GM10266 (cell line): ENCODE results near the gene PLAGL2.

ENCODE experiments used
- DNase-seq: peaks from one replicate; pipeline ENCODE4 v3.0.0; 2012; ENCODE audit errors: extremely low spot score
- TF ChIP-seq, protein P1 (sequence below): IDR thresholded peaks from 2 replicates; pipeline ENCODE4 v1.5.1; 2012; ENCODE audit warnings: mild to moderate bottlenecking, low read depth; ENCODE audit not compliant: control insufficient read depth, insufficient read depth; ENCODE audit errors: missing control alignments

PLAGL2 gene

DNA sequence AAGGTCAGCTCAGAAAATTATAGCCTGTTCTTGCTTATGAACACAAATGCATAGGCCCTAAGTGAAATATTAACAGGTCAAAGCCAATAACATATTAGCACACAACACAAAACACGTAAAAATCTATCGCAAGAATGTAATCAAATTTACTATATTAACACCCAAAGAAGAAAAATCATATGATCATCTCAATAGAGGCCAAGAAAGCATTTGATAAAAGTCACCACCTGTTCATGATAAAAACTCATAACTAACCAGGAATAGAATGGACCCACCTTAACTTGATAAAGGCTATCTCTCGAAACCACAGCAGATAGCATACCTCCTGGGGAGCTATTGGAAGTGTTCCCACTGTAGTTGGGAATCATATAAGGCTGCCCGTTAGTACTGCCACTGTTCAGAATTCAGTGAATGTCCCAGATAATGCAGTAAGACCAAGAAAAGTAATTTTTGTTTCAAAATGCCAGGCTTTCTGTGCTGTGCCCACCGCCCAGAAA lies 21.8 kb upstream of the PLAGL2 start:
- TF ChIP-seq, protein P1, sequence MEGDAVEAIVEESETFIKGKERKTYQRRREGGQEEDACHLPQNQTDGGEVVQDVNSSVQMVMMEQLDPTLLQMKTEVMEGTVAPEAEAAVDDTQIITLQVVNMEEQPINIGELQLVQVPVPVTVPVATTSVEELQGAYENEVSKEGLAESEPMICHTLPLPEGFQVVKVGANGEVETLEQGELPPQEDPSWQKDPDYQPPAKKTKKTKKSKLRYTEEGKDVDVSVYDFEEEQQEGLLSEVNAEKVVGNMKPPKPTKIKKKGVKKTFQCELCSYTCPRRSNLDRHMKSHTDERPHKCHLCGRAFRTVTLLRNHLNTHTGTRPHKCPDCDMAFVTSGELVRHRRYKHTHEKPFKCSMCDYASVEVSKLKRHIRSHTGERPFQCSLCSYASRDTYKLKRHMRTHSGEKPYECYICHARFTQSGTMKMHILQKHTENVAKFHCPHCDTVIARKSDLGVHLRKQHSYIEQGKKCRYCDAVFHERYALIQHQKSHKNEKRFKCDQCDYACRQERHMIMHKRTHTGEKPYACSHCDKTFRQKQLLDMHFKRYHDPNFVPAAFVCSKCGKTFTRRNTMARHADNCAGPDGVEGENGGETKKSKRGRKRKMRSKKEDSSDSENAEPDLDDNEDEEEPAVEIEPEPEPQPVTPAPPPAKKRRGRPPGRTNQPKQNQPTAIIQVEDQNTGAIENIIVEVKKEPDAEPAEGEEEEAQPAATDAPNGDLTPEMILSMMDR: no peak

DNA sequence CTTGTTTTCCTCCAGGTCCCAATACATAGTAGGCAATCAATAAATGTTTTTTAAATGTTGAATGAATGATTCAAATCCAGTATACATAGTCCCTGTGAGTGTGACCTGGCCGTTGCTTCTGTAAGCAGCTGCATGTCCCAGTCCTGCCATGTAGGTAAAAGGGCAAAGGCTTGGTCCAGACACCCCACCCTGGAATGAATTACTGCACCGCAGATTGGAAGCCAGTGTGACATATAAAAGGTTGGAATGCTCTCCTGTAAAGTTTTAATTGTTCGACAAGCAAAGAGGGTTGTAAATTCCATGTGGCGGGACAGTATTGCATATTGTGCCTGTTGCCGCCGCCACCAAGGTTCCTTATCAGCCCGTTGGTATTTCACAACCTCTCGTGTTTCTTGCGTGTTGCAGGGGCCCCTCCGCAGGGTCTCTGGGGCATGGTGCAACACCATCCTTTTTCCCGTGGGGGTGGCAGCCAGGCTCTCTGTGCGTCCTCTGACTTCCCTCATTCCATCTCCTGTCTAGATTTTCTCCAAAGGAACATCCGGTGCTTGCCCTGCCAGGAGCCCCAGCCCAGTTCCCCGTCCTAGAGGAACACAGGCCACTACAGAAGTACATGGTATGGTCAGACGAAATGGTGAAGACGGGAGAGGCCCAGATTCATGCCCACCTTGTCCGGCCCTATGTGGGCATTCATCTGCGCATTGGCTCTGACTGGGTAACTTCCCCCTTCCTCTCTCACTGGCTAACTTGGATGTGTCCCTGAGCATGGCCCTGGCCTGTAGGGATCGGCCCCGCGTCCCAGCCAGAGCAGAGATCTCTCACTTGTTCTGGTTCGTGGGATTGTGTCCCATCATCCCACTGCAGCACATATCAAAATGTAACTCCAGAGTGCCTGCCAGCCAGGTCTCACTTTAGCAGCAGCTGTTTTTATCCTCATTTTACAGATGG lies 20.5 kb upstream of the PLAGL2 start:
- TF ChIP-seq, protein P1: no peak
- no peak for DNase-seq

More for the DNA sequence above, 21.8 kb upstream of the PLAGL2 start:
- DNase-seq: no peak

DNA sequence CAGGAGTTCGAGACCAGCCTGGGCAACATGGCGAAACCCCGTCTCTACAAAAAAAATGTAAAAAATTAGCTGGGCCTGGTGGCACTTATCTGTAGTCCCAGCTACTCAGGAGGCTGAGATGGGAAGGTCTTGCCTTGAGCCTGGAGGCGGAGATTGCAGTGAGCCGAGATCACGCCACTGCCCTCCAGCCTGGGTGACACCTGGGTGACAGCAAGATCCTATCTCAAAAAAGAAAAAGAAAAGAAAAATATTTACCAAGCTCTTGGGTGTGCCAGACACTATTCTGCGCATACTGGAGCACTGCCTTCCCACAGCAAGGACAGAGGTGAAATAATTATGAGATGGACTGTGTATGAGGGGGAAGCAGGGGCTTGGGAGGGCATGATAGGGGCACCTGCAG lies 19.8 kb upstream of the PLAGL2 start:
- TF ChIP-seq, protein P1: no peak
- DNase-seq: no peak

DNA sequence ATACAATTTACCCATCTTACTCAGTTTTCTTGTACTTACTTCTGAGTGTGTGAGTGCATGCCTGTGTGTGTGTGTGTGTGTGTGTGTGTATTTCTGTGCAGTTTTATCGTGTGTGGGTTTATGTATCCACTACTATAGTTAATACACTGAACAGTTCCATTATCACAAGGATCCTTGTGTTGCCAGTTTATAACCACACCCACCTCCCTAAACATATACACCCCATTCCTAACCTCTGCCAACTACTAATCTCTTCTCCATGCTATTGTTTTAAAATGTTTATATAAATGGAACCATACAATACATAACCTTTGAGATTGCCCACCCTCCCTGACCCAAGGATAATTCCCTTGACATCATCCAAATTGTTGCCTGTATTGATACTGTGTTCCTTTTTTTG lies 18.8 kb upstream of the PLAGL2 start:
- TF ChIP-seq, protein P1: no peak
- DNase-seq: no peak

DNA sequence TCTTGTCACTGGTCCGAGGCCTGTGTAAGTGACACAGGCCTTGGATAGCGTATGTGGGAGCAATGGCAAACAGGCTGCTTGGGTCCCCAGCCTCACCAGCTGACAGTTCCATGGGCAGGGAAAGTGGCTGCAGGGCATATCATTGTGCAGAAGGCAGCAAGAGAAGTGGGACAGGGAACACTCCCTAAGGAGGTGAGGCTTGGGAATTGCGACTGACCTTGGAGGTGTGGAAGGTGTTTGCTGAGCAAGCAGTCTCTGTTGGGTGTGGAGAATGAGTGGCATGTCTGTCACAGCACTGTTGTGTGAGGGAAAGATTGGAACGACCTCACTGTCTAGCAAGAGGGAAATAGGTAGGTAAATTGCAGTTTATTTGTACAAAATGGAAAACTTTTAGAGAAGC lies 16.9 kb upstream of the PLAGL2 start:
- TF ChIP-seq, protein P1: no peak

DNA sequence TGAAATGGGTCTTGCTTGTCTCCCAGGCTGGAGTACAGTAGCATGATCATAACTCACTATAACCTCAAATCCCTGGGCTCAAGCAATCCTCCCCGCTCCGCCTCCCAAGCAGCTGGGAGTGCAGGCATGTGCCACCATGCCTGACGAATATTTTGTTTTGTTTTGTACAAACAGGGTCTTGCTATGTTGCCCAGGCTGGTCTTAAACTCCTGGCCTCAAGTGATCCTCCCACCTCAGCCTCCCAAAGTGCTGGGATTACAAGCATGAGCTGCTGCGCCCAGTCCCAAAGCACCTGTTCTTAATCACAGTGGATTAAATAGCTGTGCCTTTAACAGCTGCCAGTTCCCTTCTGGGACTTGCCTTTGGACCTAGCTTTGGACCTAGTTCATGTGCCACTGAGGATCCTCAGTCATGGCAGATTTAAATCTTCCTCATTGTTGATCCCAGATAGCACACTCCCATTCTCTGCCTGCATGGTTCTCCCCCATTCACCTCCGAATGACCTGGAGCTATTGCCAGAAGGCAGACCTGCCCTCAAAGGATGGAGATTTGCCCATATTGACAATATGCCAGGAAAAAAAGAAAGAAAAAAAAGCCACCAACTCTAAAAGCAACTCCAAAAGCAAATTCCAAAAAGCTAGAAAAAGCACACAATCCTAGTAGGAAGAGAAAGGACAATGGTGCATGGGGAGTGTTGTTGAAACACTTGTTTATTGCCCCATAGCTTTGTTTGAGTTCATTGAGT lies 10.8 kb upstream of the PLAGL2 start:
- no peak for DNase-seq
- TF ChIP-seq, protein P1: no peak

More for the DNA sequence above, 16.9 kb upstream of the PLAGL2 start:
- DNase-seq: no peak
